HG03442 (cell line): ENCODE measurements around the gene PRKAG3.

Experiments used
- ATAC-seq: cut with Tn5 transposase; IDR thresholded peaks from one replicate; pipeline ENCODE4 v1.9.1; 2021; ENCODE audit warnings: mild to moderate bottlenecking, moderate library complexity; ENCODE audit not compliant: unreplicated experiment

The PRKAG3 gene

DNA sequence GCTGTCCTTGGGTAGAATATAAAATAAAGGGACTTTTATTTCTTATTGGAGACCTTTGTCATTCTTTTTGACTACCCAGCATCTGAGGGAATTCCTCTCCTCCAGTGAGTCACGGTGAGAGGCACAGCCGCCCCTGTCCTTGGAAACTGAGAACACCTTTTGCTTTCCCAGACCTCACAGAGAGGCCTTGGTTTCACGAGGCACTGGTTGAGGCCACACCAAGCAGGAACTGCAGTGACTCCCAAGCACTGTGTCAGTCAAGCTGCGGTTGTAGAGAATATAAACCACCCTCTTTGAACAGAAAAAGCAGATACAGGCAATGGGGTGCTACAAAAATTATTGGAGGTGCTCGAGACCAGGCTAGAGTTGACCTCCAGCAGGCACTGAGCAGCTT is 16.4 kb downstream of the PRKAG3 start:
- ATAC-seq, result no peak

DNA sequence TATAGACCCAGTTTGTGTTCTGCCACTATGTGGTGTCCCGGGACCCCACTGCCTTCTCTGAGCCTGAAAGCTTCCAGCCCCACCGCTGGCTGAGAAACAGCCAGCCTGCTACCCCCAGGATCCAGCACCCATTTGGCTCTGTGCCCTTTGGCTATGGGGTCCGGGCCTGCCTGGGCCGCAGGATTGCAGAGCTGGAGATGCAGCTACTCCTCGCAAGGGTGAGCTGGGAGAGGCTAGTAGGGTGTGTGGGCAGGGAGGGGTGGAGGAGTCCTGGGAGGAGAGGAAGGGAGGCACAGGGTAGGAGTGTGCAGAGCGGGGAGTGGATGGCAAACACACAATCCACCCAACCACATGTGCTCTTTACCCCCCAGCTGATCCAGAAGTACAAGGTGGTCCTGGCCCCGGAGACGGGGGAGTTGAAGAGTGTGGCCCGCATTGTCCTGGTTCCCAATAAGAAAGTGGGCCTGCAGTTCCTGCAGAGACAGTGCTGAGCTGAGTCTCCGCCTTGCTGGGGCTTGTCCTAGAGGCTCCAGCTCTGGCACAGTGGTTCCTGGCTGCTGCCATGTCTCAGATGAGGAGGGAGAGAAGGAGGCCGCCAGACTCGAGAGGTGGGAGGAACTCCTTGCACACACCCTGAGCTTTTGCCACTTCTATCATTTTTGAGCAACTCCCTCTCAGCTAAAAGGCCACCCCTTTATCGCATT is 16.9 kb downstream of the PRKAG3 start:
- ATAC-seq, result no peak

DNA sequence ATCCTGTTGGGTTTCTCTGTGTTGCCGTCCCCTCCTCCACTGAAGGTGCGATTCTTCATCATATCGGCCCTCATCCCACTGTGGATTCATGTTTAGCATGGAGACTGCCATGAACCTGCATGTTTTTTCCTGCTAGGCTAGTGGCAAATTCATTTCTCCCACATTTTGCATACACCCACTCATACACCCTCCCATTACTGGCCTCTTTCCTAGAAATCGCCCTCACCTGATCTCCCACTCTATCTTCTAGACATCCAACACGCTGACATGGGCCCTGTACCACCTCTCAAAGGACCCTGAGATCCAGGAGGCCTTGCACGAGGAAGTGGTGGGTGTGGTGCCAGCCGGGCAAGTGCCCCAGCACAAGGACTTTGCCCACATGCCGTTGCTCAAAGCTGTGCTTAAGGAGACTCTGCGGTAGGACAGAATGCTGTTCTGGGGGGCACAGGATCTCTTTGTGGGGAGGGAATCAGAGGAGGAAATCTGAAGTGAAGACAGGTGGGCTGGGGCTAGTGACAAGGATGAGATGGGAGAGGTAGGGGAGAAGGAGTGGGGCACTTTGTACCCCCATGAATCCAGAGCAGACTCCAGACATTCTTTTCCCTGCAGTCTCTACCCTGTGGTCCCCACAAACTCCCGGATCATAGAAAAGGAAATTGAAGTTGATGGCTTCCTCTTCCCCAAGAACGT is 17.7 kb downstream of the PRKAG3 start:
- no peak for ATAC-seq

DNA sequence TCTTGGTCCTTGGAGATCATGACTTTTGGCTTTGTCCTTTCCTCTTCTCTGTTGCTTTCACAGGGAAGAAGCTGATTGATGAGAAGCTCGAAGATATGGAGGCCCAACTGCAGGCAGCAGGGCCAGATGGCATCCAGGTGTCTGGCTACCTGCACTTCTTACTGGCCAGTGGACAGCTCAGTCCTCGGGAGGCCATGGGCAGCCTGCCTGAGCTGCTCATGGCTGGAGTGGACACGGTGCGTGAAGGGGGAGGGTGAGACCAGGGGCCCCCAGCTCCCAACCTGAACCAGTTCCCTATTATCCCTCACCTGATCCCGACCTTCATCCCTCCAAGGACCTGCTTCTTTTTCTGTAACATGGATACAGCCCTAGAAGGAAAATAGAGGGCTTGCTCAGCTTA is 18.7 kb downstream of the PRKAG3 start:
- no peak for ATAC-seq

DNA sequence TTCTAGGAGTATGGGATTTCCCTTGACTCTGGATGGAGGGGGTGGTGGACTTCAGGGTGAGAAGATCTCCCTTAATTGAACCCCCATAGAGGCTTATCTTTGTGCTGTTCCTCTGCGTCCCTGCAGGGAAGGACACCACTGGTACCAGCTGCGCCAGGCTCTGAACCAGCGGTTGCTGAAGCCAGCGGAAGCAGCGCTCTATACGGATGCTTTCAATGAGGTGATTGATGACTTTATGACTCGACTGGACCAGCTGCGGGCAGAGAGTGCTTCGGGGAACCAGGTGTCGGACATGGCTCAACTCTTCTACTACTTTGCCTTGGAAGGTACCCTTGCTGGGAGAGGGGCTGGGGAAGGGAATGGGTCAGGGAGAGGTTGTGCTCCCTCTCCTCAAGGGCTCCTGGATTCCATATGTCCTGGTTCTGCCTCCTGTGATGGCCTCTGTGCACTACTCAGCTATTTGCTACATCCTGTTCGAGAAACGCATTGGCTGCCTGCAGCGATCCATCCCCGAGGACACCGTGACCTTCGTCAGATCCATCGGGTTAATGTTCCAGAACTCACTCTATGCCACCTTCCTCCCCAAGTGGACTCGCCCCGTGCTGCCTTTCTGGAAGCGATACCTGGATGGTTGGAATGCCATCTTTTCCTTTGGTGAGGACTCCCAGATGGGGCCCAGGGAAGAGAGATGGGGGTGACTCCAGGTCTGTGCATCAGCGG is 19.3 kb downstream of the PRKAG3 start:
- ATAC-seq, result no peak

DNA sequence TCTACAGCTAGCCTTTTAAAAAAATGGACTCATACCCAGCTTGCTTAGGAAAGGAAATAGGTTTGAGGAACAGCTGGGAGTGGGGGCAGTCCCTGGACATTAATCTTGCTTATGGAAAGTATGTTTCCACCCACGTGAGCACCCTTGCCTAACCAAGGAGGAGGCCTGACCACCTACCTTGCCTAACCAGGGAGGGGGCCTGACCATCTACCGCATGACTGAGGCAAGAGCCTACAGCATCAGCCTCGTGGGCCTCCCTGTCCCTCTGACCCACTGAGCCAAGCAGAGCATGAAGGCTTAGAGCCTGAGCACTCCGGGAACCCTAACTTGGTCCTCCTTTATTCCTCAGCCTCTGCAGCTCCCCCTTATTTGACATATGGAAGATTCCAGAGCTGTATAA is 20.2 kb downstream of the PRKAG3 start:
- no peak for ATAC-seq

DNA sequence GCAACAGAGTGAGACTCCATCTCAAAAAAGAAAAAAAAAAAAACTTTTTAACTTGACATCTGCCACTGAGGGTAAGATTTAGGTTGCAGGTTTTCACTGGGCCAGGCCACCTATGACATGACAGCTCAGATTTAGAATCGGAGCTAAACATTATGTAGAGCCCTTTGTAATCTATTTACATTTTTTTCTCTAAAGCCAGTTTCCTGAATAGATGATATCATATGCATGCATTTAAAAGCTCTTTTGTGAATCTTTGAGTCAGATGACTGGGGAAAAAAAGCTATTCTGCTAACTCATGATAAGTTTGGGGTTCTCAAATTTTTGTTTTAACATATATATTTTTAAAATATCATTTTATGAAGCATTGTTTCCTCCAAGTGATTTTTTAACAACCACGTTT is 21.3 kb downstream of the PRKAG3 start:
- no peak for ATAC-seq

DNA sequence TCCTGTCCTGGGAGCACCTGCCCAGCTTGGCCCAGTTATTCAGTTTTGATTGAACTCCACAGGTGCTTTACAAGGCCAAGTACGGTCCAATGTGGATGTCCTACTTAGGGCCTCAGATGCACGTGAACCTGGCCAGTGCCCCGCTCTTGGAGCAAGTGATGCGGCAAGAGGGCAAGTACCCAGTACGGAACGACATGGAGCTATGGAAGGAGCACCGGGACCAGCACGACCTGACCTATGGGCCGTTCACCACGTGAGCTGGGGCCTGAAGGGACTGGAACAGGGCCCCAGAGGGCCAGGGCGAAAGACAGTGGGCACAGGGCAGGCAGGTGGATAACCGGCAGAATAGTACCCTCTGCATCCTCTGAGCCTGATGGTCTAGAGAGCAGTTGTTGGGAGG is 22.1 kb downstream of the PRKAG3 start:
- no peak for ATAC-seq

DNA sequence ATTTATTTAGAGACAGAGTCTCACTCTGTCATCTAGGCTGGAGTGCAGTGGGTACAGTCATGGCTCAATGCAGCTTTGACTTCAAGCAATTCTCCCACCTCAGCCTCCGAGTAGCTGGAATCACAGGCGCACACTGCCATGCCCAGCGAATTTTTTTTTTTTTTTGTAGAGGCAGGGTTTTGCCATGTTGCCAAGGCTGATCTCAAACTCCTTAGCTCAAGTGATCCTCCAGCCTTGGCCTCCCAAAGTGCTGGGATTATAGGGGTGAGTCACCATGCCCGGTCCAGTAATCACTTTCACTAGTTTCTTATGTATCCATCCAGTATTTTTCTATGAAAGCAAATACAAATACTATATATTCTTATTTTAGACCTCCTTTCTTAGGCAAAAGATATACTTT is 24.0 kb downstream of the PRKAG3 start:
- ATAC-seq, result no peak

DNA sequence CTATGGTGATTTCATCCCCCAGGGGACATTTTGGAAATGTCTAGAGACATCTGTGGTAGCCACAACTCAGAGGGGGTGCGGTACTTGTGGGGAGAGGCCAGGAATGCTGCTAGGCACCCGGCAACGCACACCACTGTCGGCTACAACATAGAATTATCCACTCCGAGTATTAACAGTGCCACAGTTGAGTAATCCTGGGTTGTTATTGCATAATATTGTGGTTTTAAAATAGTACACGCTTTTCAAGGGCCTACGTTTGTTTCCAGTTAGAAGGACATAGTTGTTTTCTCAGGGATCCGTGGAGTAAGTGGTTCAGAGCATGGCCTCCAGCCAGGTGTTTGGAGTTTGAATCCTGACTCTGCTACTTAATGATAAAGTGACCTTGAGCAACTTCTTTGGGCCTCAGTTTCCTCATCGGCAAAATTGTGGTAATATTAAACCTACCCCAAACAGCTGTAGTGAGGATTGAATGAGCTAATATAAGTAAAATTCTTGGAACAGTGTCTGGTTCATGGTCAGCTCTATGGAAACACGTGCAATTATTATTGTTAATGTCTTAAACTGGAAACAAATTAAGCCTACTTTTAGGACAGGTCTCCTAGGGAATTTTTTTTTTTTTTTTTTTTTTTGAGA is 25.1 kb downstream of the PRKAG3 start:
- no peak for ATAC-seq

DNA sequence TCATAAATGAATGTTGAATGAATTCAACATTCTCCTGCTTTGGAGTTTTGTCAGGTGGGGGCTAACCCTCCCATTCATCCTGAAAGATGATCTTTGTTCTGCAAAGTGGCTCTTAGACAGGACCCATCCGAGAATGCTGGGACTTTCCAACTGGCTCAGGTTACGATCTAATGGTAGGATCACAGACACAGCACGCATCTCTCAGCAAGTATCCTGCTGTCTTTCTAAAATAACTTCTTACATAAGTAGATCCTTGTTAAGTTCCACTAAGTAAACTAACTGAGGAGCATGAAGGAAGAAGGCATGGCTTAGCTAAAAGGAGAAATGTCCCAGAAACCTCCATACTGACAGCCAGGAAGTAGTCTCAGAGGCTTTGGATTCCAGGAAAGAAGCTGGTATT is 26.0 kb downstream of the PRKAG3 start:
- no peak for ATAC-seq

DNA sequence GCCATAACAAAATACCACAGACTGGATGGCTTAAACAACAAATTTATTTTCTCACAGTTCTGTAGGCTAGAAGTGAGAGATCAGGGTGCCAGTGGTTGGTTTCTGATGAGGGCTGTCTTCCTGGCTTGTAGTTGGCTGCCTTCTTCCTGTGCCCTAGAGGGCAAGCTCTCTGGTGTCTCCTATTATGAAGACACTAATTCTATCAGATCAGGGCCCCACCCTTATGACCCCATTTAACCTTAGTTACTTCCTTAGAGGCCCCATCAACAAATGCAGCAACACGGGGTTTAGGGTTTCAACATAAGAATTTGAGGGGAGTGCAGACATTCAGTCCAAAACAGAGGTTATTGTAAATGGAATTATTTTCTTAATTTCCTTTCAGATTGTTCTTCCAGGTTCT is 26.8 kb downstream of the PRKAG3 start:
- no peak for ATAC-seq

DNA sequence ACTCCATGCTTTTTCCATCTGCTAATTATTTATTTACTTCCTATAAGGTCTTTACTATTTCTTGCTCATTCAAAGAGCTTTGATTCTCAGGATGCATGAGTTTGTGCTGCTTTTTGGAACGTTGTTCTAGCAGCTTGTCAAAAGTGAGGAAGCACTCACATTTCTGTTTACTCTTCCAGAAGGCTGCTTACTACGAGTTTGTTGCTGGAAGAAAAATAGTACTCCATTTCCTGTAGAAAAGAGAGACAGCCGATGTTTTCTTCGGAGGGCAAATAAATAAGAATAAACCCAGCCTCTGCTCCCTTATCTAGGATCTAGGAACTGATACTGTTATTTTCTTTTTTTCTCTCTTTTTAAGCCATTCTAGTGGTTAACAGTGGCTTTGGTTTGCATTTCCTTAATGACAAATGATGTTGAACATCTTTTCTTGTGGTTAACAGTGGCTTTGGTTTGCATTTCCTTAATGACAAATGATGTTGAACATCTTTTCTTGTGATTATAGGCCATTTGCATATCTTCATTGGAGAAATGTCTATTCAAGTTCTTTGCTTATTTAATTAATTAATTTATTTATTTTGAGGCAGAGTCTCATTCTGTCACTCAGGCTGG is 29.1 kb downstream of the PRKAG3 start:
- no peak for ATAC-seq

DNA sequence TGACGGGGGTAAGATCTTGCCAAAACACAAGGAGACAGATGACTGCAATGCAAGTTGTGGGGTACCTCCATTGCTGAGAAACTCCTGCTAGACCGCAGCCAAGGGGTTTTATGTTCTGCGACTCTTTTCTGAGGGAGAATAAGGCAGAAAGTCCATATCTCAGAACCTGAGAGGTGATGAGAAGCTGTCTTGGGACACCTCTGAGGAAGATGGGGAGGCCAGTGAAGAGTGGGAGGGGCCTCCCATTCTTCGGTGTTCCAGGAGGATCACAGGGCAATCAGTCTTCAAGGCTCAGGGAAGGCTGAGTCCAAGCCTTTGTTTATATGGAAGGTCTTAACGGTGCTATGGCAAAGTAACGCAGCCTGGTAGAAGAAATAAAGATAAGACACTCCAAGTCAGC is 31.6 kb downstream of the PRKAG3 start:
- ATAC-seq, result no peak

DNA sequence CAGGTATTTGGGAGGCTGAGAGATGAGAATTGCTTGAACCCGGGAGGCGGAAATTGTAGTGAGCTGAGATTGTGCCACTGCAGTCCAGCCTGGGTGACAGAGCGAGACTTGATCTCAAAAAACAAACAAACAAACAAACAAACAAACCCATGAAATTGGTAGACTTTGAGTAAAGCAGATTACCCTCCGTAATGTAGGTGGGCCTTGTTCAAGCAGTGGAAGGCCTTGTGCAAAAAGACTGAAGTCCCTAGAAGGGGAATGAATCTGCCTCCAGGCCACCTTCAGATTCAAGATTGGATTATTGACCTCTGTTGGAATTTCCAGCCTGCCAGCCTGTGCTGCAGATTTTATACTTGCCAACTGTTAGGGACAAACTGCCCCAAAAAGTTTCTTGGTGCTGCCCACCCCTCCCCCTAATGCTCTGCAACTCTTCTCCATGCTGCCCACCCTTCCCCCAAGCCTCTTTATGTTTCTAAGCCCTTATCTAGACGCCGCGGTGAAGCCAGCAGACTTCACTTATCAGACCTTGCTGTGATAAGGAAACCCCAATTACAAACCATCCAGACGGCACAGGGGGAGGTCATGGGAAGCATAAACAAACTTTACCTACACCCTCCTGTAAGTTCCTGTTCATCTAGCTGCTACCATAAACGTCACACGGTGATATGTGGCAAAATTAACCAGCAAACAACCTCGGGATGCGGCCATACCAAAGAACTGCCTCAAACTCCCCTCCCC is 32.7 kb downstream of the PRKAG3 start:
- ATAC-seq, result no peak

DNA sequence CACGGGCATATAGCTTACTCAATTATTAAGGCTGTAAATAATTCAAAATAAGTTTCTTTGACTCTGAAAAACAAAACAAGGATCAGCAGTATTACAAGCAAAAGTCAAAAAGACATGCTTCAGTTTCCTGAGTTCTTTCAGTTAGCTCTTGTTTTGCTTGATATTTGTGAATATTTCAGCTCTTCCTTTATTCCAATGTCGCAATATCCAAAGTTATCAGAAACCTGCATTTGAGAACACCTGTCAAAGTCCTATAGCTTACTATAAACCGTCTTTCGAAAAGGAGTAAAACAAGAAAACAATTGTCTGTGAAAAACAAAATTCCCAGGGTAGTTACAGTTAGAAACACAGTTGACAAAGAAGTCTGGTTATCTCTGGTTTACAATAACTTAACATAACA is 34.9 kb downstream of the PRKAG3 start:
- ATAC-seq, result no peak

DNA sequence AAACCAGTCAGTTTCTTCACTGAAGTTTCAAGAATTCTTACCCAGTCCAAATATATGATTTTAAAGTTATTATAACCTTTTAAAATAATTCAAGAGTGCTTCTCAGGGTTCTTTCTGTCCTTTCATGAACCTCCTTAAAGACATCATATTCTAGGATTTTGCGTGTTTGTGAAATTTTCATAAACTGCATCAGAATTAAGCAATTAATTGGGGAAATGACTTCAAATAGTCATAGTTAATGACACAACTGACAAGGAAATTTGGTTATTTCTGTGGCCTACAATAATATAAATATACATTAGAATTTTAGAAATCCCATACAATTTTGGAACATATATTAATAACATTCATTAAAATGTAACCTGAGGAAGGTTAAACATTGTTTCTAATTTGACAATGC is 39.2 kb downstream of the PRKAG3 start:
- no peak for ATAC-seq

DNA sequence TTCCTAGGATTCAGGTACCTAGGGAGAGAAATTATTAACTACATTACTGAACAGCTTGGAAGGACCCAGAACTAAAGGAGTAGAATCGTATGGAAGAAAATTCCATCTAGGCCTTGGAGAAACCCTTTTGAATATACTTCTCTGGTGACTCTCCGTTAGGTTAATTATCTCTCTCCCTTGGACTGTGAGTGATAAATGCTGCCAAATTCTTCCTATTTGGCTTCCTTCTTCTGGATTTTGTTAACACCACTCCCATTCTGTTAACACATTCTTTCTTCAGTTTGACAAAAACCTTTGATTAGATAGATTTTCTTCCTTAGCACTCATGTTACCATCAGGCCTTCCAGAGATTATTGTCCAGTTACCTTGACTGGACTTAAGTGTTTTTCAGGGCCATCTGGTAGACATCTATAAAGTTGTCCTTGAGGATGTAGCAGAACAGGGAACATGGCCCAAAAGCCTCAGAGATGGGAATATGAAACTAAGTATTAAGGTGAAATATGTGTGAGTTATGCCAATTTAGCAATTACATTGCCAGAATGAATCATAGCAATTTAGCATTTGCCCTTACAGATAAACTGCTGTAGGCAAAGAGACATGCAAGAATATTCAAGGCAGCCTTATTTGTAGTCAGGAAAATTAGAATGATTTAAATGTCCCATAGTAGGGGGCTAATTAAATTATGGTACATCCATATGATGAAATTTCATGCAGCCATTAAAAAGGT is 42.9 kb downstream of the PRKAG3 start:
- ATAC-seq, result no peak

DNA sequence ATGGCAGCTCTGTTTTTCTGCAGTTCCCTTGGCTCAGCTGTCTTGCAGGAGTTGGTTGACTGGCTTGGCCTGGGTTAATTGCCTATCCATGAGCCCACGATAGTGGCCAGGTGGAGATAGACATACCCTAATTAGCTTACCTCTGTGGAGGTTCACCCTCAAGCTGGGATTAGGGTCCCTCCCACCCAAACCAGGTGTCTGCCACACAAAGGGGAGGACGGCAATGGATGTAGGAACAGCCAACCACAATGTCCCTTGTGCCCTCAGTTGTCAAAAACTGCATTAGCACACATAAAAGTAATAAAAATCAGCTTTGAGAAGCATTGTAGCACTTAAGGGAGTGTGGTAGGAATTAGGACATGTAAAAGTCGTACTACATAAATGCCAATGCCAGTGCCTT is 45.5 kb downstream of the PRKAG3 start:
- no peak for ATAC-seq

DNA sequence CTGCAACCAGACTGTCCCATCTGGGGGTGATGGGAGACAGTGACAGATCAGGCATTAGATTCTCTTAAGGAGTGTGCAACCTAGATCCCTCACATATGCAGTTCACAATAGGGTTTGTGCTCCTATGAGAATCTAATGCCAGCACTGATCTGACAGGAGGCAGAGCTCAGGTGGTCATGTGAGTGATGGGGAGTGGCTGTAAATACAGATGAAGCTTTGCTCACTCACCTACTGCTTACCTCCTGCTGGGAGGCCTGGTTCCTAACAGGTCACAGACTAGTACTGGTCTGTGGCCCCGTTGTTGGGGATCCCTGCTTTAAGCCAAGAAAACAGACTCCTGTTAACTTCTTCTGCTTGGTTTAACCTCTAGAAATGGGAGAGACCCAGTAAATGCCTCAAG is 46.5 kb downstream of the PRKAG3 start:
- ATAC-seq, result no peak
